Activated CD4-positive, alpha-beta T cell treated with anti-CD3 and anti-CD28 coated beads for 4 hours (primary cell): ENCODE results near the gene SPATA1.
"Not testable (repeated sequence)": the region's sequence is repeated elsewhere in the genome, so short reads cannot be mapped to it uniquely, and the experiment has no call there.

Experiments
- DNase-seq, 2 donors: peaks; one replicate each; pipeline ENCODE4 v3.0.0-alpha.2; 2020

Gene SPATA1, protein sequence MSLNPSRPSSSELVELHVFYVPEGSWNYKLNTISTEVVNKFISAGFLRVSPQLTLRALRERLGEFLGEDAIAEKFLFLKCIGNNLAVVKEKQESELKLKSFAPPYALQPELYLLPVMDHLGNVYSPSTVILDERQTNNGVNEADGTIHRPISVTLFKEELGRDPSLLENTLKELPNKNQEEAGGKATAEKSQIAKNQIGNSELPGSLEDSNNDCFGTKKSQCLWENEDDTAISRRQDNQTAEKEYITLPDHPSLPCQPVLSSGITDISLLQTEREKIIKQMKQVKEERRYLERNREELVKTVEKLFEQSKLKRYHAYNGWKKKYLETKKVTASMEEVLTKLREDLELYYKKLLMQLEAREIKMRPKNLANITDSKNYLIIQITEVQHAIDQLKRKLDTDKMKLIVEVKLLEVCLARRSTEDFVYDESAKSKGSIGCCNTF

DNA sequence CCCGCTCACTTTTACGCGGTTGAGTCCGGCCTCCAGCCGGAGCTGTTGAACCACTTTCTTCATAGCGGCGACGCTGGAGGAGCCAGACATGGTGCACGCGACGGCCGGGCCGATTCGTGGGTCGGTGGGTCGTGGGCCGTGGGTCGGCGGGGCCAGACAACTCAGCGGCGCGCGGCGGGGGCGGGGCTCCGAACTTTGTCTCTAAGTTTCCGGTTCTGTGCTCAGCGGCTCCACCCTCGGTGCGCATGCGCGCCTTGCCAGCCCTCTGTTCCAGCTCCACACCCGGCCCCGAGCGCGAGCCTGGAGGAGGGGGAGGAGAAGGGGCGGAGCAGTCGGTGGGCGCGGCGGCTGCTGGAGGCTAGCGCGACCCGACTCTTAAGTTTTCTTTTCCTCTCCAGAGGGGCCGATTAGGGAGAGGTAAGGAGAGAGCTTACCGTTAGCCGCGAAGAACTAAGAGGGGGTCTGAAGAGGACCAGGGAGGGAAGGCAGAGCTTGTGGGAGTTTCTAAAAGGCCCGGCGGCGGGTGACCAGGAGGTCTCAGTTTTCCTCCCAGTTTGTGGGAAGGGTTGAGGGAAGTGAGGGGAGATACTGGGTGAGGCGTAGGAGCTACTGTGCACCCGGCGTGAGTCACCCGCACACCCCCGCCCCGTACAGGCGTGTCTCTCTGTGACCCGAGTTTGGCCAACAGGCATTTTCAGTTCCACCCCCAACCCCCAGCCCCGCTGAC is at the start of gene SPATA1, which contains the start of gene GNG5:
Gene SPATA1, plus strand, starts transcription at position 385 of the 727 bp plus-strand sequence. CDS start 9,974 bp downstream, outside the sequence.
Gene GNG5, minus strand, starts transcription at position 580 of the 727 bp plus-strand sequence. Its CDS starts 490 bp downstream, at position 90.
- peak; percentile 97 to 98 for DNase-seq

GRCh38 chr1:84462118-84462517 is 44.1 kb upstream of the SPATA1 start:
- no peak for DNase-seq

- DNase-seq: no peak
Measured at GRCh38 chr1:84467298-84467697, 38.9 kb upstream of the SPATA1 start.

GRCh38 chr1:84476225-84476624 is 30.0 kb upstream of the SPATA1 start:
- DNase-seq: no peak

DNA sequence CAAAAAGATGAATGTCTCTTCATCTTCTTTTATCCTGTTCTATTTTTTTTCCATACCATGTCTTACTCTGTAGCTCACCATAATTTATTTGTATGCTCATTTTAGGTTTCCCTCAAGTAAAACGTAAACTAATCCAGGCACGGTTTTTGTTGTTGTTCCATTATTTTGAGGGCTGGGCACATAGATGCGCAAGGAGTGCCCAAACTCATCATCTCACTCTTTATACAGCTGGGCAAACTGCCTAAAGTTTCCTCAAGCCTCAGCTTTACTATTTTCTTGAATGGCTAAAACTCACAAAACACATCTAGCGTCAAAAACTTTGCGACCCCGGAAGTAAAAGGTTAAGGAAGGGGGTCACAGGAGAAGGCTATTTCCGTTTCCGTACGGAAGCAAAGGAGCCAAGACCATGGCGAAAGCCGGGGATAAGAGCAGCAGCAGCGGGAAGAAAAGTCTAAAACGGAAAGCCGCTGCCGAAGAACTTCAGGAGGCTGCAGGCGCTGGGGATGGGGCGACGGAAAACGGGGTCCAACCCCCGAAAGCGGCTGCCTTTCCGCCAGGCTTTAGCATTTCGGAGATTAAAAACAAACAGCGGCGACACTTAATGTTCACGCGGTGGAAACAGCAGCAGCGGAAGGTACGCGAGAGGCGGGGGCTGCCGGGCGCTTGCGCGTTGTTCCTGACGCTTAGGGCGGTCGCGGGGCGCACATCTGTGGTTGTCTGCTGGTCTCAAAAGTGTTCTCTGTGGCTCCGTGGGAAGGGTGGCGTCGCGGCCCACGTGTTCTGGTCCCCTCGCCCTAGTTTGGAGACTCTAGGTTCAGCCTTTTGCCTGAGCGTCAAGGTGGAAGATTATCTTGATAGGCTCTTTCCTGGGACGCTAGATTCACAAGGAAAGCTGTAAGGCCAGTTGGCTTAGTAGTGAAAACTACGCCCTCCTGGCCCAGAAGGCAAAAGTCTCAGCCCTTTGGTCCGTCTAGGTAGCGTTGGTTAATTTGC is 27.0 kb upstream of the SPATA1 start, which contains the start of gene RPF1:
Gene RPF1, plus strand, starts transcription at position 391 of the 993 bp plus-strand sequence. Its CDS starts 16 bp downstream, at position 407.
- peak; percentile 69 to 76 for DNase-seq

DNA sequence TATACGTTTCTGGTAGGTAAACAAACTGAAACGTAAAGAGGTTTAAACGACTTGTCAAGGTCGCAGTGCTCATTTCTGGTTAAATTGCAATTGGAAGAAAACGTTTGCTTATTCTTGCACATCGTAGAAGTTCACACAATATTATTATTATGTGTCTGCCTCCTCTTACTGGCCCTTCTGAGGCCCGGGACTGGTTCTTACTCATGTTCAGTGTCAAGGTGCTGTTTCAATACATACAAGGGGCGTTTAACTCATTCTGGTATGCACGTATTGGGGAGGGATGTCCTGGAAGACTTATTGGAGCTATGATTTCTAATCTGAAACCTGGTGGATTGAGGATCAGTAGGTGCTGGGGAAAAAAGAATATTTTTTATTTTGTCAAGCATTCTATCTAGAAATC is 26.2 kb upstream of the SPATA1 start:
- DNase-seq: no peak

DNA sequence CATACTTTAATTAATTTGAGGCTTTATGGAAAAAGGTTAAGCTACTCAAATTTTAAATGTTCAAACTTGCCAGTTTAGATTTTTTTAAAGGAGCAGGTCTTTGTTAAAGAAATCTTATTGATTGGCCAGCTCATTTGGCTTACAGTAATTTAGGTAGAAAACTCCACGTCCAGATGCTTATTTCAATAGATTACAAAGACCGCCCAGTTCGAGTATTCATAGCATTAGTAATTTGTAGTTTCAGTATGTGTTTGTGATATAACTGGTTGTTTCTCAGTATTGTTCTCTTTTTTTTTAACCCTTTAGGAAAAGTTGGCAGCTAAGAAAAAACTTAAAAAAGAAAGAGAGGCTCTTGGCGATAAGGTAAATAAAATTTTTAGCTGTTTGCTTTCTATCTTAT is 25.5 kb upstream of the SPATA1 start:
- no peak for DNase-seq

- no peak for DNase-seq
Measured at GRCh38 chr1:84481317-84481716, 24.9 kb upstream of the SPATA1 start.

DNA sequence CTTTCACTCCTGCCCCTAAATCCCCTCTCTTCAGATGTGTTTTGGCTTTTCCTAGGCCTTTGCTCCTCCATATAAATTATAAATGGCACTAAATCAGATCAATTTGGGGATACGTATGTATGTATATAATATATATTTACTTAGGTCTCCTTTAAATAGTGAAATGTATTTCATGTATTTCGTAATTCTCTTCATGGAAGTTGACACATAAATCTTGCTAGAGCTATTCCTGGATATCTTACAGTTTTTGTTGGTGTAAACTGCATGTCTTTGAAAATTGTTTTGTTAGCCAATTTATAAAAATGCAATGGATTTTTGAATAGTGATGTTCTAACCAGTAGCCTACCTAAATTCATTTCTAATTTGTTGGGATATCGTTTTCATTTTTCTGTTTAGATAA is 18.1 kb upstream of the SPATA1 start:
- DNase-seq: no peak

DNA sequence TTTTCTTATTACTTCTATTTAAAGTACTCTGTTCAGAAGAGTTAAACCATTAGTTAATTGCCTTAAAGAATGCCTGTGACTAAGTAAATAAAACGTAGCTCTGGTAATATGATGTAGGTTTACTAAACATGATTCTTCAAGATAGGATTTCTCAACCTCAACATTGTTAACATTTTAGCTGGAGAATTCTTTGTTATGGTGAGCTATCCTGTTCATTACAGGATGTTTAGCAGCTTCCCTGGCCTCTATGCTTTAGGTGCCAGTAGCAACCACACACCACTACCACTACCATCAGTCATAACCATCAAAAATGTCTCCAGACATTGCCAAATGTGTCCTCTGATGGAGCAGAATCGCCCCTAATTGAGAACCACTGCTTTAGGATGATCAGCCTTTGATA is 16.4 kb upstream of the SPATA1 start:
- DNase-seq: no peak

DNA sequence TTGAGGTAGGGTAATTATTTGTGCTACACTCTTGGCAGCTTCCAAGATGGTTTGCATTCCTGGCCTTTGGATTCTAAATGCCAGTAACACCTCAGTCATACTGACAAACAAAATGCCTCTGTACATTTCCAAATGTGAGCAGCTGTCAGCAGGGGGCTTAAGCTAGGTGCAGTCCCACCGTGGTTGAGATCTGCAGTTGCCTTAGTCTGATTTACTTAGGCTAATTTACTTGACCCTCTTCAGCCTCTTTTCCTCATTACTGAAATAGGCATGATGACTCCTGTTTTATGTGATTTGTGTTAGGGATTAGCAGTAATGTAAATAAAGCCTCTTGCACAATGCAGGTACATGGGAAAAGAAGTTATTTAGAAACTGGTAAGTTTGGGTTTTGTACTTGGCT is 13.5 kb upstream of the SPATA1 start:
- no peak for DNase-seq

GRCh38 chr1:84493747-84494146 is 12.4 kb upstream of the SPATA1 start:
- no peak for DNase-seq

DNA sequence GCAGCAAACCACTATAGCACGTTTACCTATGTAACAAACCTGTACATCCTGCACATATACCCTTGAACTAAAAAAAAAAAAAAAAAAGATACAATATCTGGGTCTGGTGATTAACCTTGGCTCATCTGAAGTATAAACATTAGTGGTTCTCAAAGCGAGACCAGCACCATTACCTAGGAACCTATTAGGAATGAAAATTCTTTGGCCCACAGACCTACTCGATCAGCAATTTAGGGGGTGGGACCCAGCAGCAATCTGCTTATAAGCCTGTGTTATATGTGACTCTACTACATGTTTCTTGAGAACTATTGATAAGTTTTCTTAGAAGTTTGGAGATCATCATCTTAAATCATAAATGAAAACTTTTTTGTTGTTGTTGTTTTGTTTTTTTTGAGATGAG is 9.7 kb upstream of the SPATA1 start:
- DNase-seq: no peak

DNA sequence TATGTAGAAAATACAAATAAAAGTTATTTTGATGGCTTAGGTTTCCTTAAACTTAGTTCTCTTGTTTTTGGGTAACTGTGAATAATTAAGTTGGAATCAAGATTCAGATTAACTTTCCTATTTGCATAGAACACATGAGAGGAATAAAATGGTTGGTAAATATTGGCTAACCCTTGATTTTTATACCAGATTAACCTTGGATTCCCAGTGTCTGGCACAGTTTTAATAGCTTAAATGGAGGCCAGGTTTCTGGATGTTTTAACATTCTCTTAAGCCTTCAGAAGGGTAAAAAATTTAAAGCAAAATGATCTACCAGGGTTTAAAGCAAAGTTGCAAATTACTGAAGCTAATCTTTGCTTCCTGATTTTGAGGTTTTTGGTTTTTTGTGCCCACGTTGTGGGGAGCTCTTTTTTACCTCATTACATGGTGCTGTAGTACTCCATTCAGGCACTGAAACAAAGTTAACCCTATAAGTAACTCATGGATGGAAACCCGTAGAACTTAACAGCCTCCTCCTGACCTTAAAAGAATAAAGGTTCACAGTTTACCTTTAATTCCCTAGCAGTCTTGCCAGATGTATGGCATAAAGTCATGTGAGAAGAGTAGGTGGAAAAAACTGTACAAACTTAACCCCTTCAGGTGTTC is 8.4 kb upstream of the SPATA1 start:
- no peak for DNase-seq

DNA sequence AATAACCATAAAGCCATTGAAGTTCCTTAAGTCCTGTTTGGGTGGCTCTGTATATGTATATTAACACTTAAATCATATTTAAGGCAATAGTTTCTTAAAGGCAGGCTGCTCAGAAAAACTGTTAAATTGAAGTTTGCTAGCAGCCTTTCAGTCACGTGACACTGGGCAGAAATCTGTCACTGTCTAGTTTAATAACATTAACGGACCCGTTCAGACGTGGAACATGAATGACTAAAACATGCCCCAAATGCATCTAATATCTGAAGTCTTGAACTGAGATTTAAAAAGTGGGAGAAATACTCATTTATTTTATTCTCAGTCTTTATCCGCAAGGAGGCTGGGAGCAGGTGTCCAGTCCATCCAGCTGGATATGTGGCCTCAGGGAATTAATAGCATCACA is 3.3 kb upstream of the SPATA1 start:
- DNase-seq: no peak

- DNase-seq: no peak
Measured at GRCh38 chr1:84504580-84505492, 1.4 kb upstream of the SPATA1 start.

DNA sequence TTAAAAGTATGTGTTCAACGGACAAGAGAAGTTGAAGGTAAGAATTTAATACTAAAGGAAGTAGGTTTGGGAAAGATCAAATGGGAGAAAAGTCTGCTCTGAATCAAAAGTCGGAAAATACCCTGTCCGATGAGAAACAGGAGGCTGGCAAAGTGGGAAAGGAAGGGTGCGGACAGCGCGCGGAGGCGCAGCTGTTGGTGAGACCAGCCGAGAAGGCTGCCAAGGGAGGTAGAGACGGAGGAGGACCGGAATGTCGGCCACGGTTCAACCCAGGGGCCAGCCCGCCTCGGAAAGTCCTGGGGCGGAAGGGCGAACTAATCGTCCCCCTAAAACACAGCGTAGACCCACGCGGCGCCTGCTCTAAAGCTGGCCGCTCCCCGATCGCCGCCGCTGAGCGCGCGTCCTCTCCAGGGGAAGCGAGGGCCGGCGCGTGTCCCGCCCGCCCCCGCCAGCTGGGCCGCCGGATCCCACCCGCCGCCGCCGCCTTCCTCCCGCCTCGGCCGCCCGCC is 639 bp upstream of the SPATA1 start:
- DNase-seq: no peak

GRCh38 chr1:84506729-84507453 is 705 bp downstream of the SPATA1 start:
- DNase-seq: no peak

DNA sequence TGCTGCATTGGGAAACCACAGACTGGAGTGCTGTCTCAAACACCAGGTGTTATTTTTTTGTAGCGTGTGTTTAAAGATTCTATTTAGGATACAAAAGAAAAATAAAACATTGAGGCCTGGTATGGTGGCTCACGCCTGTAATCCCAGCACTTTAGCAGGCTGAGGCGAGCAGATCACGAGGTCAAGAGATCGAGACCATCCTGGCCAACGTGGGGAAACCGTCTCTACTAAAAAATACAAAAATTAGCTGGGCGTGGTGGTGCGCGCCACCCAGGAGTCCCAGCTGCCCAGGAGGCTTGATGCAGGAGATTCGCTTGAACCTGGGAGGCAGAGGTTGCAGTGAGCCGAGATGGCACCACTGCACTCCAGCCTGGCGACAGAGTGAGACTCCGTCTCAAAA is 1.7 kb downstream of the SPATA1 start:
- not testable (repeated sequence) for DNase-seq

- no peak for DNase-seq
Measured at GRCh38 chr1:84508510-84508909, 2.3 kb downstream of the SPATA1 start.
